Heart left ventricle (tissue), 16 donors: ENCODE results near the gene ZNF451. TPM values are rescaled to one million over a fixed set of nuclear protein-coding genes. Genes with fewer than 3 reads are reported as not detected.
"Not testable (repeated sequence)": the region's sequence is repeated elsewhere in the genome, so short reads cannot be mapped to it uniquely, and the experiment has no call there.

Experiments
- ATAC-seq, 4 donors: fragments of 200-7000 bp; cut with Tn5 transposase; one replicate each; pipeline ENCODE4 v1.9.1; 2020 to 2022; ENCODE audit warnings: moderate library complexity in 4 of 4, mild to moderate bottlenecking in 3 of 4, moderate number of reproducible peaks in 1 of 4
- DNase-seq, 5 donors: peaks; one replicate each; pipeline ENCODE4 v3.0.0-alpha.2; 2020
- H3K27ac ChIP-seq, 12 donors: fragments of 200-600 bp; sonication (generic) in 4 of 12; one replicate each; pipeline versions ENCODE4 v1.5.0 to v1.8.0; 2016 to 2022; ENCODE audit warnings: mild to moderate bottlenecking in 2 of 12
- H3K27me3 ChIP-seq, 9 donors: fragments of 200-600 bp; sonication (generic) in 2 of 9; one replicate each; pipeline versions ENCODE4 v1.5.1 to v1.8.0; 2016 to 2022; ENCODE audit warnings: mild to moderate bottlenecking in 3 of 9
- H3K36me3 ChIP-seq, 9 donors: fragments of 200-600 bp; sonication (generic) in 2 of 9; one replicate each; pipeline versions ENCODE4 v1.5.0 to v1.8.0; 2018 to 2022; ENCODE audit warnings: mild to moderate bottlenecking in 2 of 9
- H3K4me1 ChIP-seq, 12 donors: fragments of 200-600 bp; sonication (generic) in 4 of 12; one replicate each; pipeline versions ENCODE4 v1.5.0 to v1.8.0; 2016 to 2022; ENCODE audit warnings: mild to moderate bottlenecking in 3 of 12
- H3K4me3 ChIP-seq, 12 donors: fragments of 200-600 bp; sonication (generic) in 4 of 12; one replicate each; pipeline versions ENCODE4 v1.5.0 to v1.8.0; 2017 to 2022; ENCODE audit warnings: mild to moderate bottlenecking in 9 of 12, moderate library complexity in 4 of 12
- H3K9me3 ChIP-seq, 12 donors: fragments of 200-600 bp; sonication (generic) in 4 of 12; one replicate each; pipeline versions ENCODE4 v1.5.0 to v1.8.0; 2016 to 2022; ENCODE audit warnings: mild to moderate bottlenecking in 1 of 12
- POLR2A ChIP-seq, 2 donors: fragments of 450-650 bp; IDR thresholded peaks; one replicate each; pipeline ENCODE4 v1.6.1; 2017; ENCODE audit warnings: antibody characterized with exemption in 2 of 2, mild to moderate bottlenecking in 2 of 2, moderate library complexity in 2 of 2
- WGBS, 4 donors: extraction: QIAGEN DNeasy Blood & Tissue Kit in 2 of 4; methylation state at CpG; one replicate each; pipeline versions ENCODE4 v1.1.5 to v1.1.7; 2013 to 2018; 5-methylcytosine and 5-hydroxymethylcytosine counted together
- intact Hi-C, 10 donors: fragments of 100-400 bp; cut with DNase I; formaldehyde crosslinking; loops; one replicate each; pipeline versions ENCODE4 v1.11.1 to v1.14.2; 2022
- polyA plus RNA-seq, 2 donors: library from polyadenylated mRNA; stranded (reverse); fragments of 200-250 nt; gene quantifications; one replicate each; pipeline ENCODE4 v1.2.3, GENCODE V29; 2013
- total RNA-seq, 9 donors: library from RNA; depleted of rRNA in 2 of 9; stranded (reverse); fragments of >200 nt in 2 of 9; fragmentation: NEBNext Ultra II Directional in 3 of 9; extraction: Animal tissue kit (Norgen Biotek cat#: 25700) in 3 of 9; gene quantifications; one replicate each; pipeline versions ENCODE4 v1.1.0 to v1.2.4, GENCODE V29; 2016 to 2023
- TF ChIP-seq, protein P1 (sequence below), 12 donors: fragments of 200-600 bp; sonication (generic) in 4 of 12; IDR thresholded peaks; one replicate each; pipeline versions ENCODE4 v1.5.0 to v1.8.0; 2018 to 2022; ENCODE audit warnings: antibody characterized with exemption in 12 of 12, mild to moderate bottlenecking in 5 of 12
- donor health status: ischemic (EF 13 %, LVEDD 7.1; RV severe dilation, severe dysfunction).
- donor health status: healthy with polysubstance abuse.
- donor health status: DM: no; HTN: yes; CAD: no.
- donor health status: DM: no; HTN: no; CAD: no.
- donor health status: ischemic (EF 25% LVEDD 6.9; RV normal size, moderate dysfunction).
- donor health status: ischemic (EF 25% LVEDD 5.7; RV mildly dilated, moderate dysfunction).
- donor health status: healthy.
- donor health status: DM: yes; HTN: yes; CAD: no.
- donor health status: ischemic (EF 35%, LVEDD 5.7; RV mildly dilated, moderate dysfunction).
- donor health status: nonischemic (EF 11% LVEDD 7.7; RV severe dilation, severe dysfunction).
- donor health status: DM: yes; HTN: yes; CAD: no.
- donor health status: PGD.
- donor health status: ischemic (EF 29% LVEDD 5.4; RV normal size, mild dysfunction).
- donor health status: nonischemic (EF 23%, LVEDD 6.1; RV moderate dilation, normal function).

ZNF451 gene
- total and polyA plus RNA-seq, 11 donors: 8.8 to 37.1 (median 21.4) TPM

GRCh38 chr6:57086843-57087242 lies 3.1 kb upstream of the ZNF451 start:
- Histone ChIP-seq H3K36me3 (peaks cover 0 to 5% (median 4%) of the 10 kb centered on the region in 9 donors), H3K4me3 (no peak overlapping the region), H3K9me3 (no peaks in the 10 kb centered on the region), H3K27me3 (no peaks in the 10 kb centered on the region), H3K27ac (no peak overlapping the region), H3K4me1 (peaks cover 3 to 15% (median 10%) of the 10 kb centered on the region in 12 donors)
- TF ChIP-seq, protein P1, sequence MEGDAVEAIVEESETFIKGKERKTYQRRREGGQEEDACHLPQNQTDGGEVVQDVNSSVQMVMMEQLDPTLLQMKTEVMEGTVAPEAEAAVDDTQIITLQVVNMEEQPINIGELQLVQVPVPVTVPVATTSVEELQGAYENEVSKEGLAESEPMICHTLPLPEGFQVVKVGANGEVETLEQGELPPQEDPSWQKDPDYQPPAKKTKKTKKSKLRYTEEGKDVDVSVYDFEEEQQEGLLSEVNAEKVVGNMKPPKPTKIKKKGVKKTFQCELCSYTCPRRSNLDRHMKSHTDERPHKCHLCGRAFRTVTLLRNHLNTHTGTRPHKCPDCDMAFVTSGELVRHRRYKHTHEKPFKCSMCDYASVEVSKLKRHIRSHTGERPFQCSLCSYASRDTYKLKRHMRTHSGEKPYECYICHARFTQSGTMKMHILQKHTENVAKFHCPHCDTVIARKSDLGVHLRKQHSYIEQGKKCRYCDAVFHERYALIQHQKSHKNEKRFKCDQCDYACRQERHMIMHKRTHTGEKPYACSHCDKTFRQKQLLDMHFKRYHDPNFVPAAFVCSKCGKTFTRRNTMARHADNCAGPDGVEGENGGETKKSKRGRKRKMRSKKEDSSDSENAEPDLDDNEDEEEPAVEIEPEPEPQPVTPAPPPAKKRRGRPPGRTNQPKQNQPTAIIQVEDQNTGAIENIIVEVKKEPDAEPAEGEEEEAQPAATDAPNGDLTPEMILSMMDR (IDR thresholded peaks at IDR 0.05): no peak
- no peak for TF ChIP-seq POLR2A (IDR thresholded peaks at IDR 0.05)
- ATAC-seq (no peak), DNase-seq (no peak)
- WGBS, 4 donors: 95 to 98% (median 98%) methylated on average over 1 of the region's 1 CpG
- intact Hi-C loops: loop anchor here in 4 of 10 donors (5.0 to 10.0 kb wide), 4 partner anchors 35 to 230 kb away; partner anchors contain the start of genes KIAA1586 (in 2 of the 4), PRIM2 (in 1 of the 4) and RAB23 (in 1 of the 4)

- Histone ChIP-seq H3K27ac (no peak overlapping the region), H3K27me3 (no peaks in the 10 kb centered on the region), H3K4me3 (no peak overlapping the region), H3K9me3 (no peaks in the 10 kb centered on the region), H3K4me1 (peaks cover 3 to 24% (median 19%) of the 10 kb centered on the region in 12 donors), H3K36me3 (peaks cover 0 to 15% (median 6%) of the 10 kb centered on the region in 9 donors)
- TF ChIP-seq, protein P1 (IDR thresholded peaks at IDR 0.05): no peak
- TF ChIP-seq POLR2A (IDR thresholded peaks at IDR 0.05): no peak
- ATAC-seq (no peak), DNase-seq (no peak)
- WGBS, 4 donors: 84 to 91% (median 86%) methylated on average over 4 of the region's 4 CpGs
- intact Hi-C loops: loop anchor here in 4 of 10 donors (5.0 to 10.0 kb wide), 4 partner anchors 36 to 229 kb away; partner anchors contain the start of genes KIAA1586 (in 2 of the 4), PRIM2 (in 1 of the 4) and RAB23 (in 1 of the 4)
Measured at GRCh38 chr6:57087916-57088315, 2.1 kb upstream of the ZNF451 start.

- DNase-seq (no peak), ATAC-seq (no peak)
- H3K27ac ChIP-seq: peak overlapping the region in 8 of 12 donors; percentile 30 to 90 (median 84)
- peak overlapping the region in 11 of 12 donors; percentile 29 to 79 (median 65) for H3K4me3 ChIP-seq
- TF ChIP-seq, protein P1 (IDR thresholded peaks at IDR 0.05): no peak
- no peak for TF ChIP-seq POLR2A (IDR thresholded peaks at IDR 0.05)
- H3K27me3 ChIP-seq: no peaks in the 10 kb centered on the region
- WGBS, 4 donors: 57 to 70% (median 65%) methylated on average over 3 of the region's 3 CpGs
- peaks cover 0 to 23% (median 6%) of the 10 kb centered on the region in 9 donors for H3K36me3 ChIP-seq
- H3K4me1 ChIP-seq: peaks cover 3 to 38% (median 27%) of the 10 kb centered on the region in 12 donors
- no peaks in the 10 kb centered on the region for H3K9me3 ChIP-seq
- intact Hi-C loops: loop anchor here in 4 of 10 donors (5.0 to 10.0 kb wide), 4 partner anchors 37 to 228 kb away; partner anchors contain the start of genes KIAA1586 (in 2 of the 4), PRIM2 (in 1 of the 4) and RAB23 (in 1 of the 4)
Measured at GRCh38 chr6:57089265-57089664, 723 bp upstream of the ZNF451 start.

DNA sequence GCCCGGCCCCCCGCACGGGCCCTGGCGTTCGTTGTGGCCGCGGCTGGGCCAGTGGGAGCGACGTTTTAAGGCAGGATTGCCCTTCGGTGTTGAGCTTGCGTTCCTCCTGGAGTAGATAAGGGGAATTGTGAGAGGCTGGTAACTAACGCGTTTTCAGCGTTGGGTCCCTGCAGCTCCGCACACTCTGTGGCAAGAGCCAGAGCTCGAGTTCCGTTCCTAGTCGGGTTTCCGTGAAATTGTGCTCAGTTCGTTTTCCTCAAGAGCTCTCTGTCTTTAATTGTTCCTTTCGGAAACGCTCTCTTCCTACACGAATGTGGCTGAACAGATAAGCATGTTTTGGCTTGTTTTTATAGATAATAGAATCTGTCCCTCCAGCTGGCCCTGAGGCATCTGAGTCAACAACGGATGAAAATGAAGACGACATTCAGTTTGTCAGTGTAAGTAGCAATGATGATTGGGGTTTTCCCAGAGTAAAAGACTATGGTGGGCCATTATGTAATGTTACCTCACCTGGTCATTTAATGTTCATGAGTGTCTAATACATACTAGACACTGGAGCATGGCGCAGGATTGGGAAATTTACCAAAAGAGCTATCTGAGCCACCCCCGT lies 575 bp downstream of the ZNF451 start:
- Histone ChIP-seq H3K4me1 (peaks cover 3 to 45% (median 30%) of the 10 kb centered on the region in 12 donors), H3K4me3 (peak overlapping the region in 8 of 12 donors; percentile 41 to 71 (median 64)), H3K27ac (peak overlapping the region in 8 of 12 donors; percentile 74 to 88 (median 83)), H3K36me3 (peaks cover 0 to 32% (median 6%) of the 10 kb centered on the region in 9 donors)
- WGBS, 4 donors: no CpG with 5 or more reads among the region's 27 CpGs
- ATAC-seq: peak in 3 of 4 donors; percentile 10 to 30 (median 12)
- H3K27me3 ChIP-seq, DNase-seq, intact Hi-C loops, H3K9me3 ChIP-seq: not testable (repeated sequence)

GRCh38 chr6:57091375-57091774 lies 1.4 kb downstream of the ZNF451 start:
- Histone ChIP-seq H3K27ac (peak overlapping the region in 1 of 12 donors; percentile 51), H3K4me1 (peaks cover 3 to 45% (median 32%) of the 10 kb centered on the region in 12 donors), H3K4me3 (peak overlapping the region in 4 of 12 donors; percentile 22 to 30 (median 26)), H3K36me3 (peaks cover 0 to 32% (median 6%) of the 10 kb centered on the region in 9 donors)
- DNase-seq, intact Hi-C loops, ATAC-seq, H3K9me3 ChIP-seq, H3K27me3 ChIP-seq: not testable (repeated sequence)
- WGBS, 4 donors: 74 to 88% (median 83%) methylated on average over 7 of the region's 7 CpGs
